GM21381 (cell line): ENCODE data around the gene MMADHC.

Source experiments
- ATAC-seq: cut with Tn5 transposase; IDR thresholded peaks from one replicate; pipeline ENCODE4 v1.9.1; 2021; ENCODE audit warnings: mild to moderate bottlenecking, moderate library complexity; ENCODE audit not compliant: unreplicated experiment

The MMADHC gene

DNA sequence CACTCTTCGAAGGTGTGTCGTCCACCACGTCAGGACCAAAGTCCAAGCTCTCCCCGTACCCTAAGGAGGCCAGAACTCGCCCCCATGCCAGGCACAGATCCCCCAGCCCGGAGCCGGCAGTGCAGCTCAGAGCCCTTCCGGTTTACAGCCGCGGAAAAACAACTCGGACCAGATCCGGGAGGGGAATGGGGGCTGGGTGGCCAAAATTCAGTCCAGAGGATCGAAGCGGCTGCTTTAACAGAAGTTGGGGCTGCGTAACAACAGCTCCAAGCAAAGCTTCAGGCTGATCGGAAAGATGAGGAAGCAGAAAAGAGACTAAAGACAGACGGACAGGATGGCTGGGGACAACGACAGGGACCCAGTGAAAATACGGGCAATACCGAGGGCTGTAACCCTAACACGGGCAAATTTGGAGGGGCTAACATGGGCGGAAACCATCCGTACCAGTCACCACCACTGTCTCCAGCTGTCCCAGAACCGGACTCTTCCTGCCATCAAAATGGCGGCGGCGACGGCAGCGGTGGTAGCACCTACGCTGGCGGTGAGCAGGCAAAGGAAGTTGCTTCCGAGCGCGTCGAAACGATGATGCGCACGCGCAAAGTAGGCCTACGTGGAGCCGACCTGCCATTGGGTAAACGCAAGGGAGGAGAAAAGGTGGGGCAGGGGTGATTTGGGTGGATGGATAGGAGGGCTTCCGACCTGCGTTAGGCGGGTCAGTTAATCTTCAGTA is at the start of gene MMADHC:
Gene MMADHC (minus strand): TSS at position 556 of the 730 bp plus-strand sequence. CDS start 678 bp downstream, outside the sequence.
- peak; percentile 98 for ATAC-seq

DNA sequence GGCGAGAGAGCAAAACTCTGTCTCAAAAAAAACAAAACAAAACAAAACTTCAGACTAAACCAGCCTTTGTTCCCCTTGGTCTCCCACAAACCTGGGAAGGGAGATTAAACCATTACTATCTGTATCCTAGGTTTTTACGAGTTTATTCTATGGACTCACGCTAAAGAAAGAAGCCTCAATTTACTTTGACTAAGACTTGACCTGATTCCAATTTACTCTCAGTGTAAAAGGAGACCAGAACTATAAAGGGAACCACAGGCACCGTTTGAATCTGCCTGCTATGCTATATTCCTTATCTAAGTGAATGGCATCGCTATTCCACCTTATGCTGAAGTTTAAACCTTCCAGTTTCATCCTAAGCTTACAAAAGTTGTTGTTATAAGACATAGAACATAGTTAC is 46.5 kb upstream of the MMADHC start:
- ATAC-seq: no peak

DNA sequence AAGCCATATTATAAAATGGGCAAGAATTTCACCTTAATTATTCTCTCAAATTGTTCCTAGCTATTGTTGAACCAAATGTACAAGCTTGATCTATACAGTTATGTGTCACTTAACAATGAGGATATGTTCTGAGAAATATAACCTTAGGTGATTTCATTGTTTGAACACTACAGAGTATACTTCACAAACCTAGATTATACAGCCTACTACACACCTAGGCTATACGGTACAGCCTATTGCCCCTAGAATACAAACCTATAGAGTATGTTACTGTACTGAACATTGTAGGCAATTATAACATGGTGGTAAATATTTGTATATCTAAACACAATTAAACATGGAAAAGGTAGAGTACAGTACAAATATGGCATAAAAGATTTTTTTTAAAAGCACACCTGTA is 42.9 kb upstream of the MMADHC start:
- ATAC-seq: no peak

DNA sequence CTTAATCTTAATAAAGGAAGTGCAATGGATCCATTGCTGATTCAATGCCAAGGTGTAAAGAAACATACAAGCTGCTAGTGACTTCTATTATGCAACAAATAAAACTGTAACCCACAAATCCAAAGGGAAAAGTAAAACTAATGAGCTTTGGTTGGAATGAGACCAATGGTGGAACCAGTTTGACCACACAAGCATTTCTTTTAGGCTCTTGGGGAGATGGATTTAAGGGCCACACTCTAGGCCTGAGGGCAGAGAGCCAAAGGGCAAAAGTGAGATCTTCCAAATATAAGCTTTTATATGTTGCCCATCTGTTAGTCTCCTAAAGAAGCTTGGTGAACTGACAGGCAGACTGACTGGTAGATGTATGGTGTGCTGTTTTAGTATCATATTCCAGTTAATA is 41.5 kb upstream of the MMADHC start:
- no peak for ATAC-seq

DNA sequence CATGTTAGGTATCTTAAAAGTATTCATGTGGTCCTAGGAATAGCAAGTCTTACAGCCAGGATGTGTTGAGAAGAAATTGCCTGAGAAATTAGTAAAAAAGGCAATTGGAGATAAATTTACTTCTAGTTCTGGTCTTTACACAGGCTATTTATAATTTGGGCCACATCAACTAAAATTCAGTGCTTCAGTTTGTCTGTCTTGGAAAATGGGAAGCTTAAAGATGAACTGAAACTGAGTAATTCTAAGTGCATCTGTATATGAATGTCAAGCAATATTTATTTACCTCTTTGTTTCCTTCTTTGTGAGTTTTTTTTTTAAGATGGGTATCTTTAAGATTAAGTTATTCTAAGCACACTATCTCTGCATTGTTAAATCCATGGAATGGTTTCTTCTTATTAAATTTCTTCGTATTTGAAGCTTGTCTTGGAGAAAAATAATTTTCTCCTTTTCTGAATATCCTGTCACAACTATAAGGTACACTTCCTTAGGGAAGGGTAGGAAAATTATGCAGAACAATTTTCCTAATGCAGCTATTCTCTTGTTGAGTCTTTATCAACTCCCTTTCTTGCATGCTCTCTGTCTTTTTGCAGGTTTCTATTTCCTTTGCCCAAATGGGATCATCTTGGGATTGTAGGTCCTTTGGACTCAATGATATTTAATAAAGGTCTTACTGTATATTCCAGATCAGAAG is 39.7 kb upstream of the MMADHC start:
- no peak for ATAC-seq

DNA sequence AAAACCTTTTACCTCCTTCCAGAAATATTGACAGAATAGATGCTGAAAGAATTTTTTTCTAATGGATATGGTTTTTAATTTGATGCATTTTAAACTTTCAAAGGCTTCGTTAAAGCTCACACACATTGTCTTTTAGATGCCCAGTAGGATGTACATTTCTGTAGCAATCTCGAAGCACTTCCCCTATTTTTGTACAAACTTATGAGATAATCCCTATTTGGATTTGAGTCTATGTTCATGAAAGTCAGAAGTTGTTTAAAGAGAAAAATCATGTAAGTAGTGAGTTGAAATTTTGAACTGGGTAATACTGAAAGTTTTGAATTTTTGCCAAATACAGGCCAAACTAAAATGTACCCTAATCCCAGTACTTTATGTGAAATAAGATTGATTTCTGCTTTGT is 38.1 kb upstream of the MMADHC start:
- ATAC-seq: no peak

DNA sequence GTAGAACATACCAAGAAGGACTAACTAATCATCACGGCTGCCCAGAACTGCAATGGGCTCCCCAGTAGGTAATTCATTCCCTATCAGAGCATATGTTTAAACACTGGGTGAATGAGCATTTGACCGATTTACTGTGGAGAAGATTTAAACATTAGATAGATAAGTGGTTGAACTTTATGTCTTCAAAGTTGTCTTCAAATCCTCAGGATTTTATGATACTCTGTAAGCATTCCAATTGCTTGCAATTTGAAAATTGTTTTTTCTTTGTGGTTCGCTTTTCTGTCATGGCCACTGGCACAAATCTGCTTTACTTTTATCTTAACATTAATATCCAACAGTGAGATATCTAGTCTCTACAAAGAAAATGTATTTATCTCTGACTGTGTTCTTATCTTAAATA is 37.7 kb upstream of the MMADHC start:
- ATAC-seq: no peak

DNA sequence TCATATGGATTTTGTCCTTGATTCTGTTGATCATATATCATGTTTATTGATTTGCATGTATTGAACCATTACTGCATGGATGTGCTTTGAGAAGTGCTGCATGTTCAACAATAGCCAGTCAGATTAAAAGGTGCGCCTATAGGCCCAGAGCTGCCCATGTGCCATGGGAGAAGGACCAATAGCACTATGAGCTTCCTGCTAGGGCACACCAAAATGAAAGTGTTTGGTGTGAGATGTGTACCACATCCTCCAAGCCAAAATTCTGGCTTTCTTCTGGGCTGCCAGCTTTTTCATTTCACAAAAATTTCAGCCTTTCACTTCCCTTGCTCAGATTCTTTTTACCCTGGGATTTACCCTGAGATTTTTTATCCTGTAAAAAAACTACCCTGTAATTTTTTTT is 34.8 kb upstream of the MMADHC start:
- no peak for ATAC-seq

DNA sequence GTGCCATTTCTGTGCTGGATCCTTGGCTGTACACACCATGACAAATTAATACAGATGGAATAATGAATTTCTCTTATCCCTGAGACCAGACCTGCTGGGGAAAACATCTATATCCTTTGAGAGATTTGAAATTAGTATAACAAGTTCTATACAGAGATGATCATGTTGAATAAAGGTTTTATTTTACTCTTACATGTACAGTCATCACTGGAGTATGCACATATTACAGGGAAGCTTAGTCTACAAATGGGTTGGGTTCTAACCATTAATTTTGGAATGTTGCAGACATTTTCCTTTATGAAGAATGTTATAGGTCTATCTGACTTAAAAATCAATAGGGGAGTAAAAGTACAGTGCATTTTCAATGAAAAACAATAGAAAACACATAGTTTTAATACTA is 29.9 kb upstream of the MMADHC start:
- ATAC-seq: no peak

DNA sequence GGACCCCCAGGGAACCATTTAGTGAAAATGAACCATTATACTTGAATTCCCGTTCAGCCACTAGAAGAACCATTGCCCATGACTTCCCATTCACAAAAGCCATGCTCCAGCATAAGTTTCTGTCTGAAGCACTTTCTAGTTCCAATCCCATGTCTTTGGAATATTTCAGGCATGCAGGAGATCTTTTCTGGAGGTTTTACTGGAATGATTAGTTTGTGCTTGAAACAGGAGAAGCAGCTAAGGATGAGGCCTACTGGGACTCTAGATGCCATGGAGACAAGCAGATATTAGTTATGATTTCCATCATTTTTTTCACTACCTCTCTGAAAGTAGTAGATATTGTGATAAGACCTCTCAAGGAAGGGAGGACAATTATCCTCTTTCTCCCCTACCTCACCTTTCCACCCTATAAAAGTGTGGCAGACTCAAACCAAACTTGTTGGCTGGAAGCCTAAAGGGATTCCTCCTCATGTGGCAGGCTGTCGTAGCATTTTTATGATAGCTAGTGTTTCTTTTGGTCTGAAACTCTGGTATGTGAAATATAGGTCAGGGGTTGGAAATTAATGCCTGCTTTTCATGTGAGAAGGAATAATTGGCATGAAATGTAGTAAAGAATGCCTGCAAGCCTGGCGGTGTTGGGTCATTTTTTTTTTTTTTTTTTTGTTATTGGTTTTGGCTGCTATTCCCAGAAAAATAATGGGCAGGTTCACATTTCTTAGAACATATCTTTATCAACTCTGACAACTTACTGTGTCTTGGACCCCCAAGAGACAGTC is 29.3 kb upstream of the MMADHC start:
- ATAC-seq: no peak

DNA sequence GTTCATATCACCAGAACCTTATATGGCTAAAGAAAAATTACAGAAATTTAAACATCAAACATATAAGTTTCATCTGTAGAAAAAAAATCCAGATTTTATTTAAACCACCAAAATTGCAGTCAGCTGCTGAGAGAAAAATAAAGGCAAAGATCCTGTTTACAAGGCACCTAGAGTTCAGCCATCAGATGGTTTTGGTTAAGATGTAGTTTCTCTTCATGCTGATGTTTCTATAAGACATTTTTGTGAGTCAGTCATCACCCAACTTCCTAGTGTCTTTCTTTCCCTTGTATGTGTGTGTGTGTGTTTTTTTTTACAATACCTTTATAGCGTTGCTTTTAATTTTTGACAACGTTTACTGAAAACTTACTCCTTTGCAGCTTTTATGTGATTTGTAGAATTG is 26.1 kb upstream of the MMADHC start:
- no peak for ATAC-seq

DNA sequence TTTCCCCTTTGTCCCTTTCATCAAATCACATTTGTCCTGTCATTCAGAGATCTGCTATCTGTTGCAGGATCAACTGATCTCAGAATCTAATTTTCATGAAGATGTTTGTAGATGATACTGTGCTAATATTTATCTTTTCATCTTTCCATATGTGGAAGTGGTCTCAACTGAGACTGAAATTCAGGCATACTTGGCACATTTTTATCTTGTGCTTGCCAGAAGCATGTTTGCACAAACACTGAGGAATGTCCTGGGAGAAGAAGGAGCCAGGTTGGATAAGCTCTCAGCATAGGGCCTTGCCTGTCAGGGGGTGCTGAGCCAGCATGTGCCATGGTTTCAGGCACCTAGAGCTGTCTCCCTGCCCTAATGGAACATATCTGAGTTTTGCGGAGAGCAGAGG is 24.5 kb upstream of the MMADHC start:
- ATAC-seq: no peak

DNA sequence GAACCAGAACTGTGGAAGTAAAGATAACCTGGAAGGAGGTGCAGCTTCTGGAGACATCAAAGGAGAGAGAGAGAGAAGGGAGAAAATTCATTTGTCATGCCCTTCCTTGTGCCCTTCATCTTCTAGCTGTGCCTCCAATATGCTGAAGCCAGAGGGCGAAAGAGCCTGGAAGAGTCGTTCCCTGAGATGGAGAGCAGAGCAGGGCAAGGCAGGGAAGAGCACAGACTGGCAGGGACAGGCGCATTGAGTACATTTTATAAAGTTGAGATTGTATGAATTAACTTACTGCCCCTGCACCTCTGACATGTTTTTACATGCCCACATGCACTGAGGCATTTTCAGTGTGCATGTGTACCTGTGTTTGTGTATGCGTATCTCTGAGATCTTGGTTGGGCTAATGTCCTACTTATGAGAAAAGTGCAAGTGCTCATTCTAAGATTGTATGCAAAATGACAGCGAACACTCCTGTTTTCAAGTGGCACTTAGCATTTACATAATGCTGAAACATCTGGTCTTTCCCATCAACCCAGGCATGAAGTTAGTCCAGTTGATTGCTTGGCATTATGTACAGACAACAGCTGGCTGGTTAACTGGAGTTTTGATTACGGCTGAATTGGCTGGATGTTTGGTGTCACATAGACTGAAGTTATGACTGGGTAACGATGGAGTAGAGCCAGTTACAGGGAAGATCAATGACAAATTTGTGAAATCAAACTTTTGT is 23.7 kb upstream of the MMADHC start:
- ATAC-seq: no peak

DNA sequence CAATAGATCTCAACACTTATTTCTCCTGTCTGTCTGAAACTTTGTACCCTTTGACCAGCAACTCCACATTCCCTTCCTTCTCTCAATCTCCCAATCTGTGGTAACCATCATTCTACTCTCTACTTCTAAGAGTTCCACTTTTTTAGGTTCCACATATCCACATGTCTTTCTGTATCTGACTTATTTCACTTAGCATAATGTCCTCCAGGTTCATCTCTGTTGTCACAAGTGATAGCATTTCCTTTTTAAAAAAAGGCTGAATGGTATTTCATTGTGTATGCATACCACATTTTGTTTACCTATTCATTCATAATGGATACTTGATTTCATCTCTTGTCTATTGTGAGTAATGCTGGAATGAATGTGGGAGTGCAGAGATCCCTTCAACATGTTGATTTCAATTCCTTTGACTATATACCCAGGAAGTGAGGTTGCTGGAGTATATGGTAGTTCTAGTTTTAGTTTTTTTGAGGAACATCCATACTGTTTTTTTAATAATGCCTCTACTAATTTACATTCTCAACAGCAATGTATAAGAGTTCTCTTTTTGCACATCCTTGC is 18.8 kb upstream of the MMADHC start:
- no peak for ATAC-seq

DNA sequence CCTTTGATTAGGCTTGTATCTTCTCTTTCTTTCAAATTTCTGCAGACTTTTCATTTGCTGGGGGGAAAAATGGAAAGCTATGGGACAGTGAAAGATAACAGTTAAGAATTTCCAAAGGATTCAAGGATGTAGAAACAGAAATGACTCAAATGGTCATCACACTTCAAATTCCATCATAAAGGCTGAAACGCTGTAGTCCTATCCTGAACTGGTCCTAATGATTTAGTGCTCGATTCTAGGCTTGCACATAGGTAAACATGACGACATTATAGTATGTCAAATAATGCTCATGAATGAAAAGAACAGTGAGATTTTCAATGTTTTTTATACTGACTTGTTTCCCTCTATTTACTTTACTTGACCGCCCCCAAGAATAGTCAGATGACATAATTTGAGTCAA is 15.7 kb upstream of the MMADHC start:
- ATAC-seq: no peak

DNA sequence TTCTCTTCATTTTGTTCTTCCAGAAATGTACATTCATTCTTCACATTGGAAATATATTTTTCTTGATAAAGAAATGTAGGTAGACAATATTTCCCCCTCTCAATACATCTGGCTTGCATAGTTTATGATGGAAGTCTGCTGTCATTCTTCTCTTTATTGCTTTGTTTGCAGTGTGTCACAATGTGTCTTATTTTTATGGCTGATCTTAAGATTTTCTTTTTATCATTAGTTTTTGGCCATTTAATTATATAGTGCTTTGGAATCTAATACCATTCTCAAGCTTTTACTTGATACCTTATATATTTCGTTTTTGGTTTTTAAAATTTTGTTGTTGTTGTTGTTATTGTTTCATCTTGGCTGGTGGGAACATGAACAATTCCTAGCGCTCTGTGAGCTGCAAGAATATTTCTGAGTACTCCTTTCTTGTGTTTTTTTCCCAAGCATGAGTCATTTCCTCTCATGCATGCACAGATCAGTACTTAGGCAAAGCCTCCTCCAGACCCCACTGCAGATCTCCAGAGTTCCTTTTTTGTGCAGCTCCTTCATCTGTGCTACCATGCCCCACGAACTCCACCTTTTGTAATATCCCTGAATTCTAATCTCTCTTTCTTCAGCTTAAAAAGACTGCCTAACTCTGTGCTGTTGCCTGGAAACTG is 13.7 kb upstream of the MMADHC start:
- ATAC-seq: no peak

DNA sequence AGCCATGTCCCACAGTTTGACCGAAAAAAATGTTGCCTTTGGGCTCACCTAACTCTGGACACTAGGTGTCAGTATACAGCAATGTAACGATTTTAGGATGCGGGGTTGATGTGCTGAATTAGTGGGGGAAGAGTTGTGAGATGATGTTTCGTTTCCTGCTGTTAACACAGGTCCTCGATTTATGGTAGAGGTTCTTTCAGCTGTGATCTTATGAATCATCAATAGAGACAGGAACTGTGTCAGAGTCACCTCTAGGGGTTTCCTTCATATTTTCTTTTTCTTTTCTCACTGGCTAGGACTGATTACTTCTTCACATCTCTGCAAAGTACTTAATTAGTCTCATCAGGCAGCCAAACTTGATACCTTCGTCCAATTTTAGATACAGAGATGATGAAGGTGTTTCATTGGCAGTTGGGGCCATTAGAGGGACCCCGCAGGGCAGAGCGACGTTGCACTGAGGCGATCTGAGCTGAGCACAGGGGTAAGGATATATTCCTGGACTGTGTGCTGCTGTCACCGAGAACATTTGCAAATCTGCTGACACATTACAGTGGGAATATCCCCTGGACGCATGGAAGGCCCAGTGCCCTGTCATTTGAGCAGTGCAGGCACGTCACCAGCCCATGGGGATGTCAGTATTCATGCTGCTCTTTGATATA is 10.2 kb upstream of the MMADHC start:
- ATAC-seq: peak; percentile 97

DNA sequence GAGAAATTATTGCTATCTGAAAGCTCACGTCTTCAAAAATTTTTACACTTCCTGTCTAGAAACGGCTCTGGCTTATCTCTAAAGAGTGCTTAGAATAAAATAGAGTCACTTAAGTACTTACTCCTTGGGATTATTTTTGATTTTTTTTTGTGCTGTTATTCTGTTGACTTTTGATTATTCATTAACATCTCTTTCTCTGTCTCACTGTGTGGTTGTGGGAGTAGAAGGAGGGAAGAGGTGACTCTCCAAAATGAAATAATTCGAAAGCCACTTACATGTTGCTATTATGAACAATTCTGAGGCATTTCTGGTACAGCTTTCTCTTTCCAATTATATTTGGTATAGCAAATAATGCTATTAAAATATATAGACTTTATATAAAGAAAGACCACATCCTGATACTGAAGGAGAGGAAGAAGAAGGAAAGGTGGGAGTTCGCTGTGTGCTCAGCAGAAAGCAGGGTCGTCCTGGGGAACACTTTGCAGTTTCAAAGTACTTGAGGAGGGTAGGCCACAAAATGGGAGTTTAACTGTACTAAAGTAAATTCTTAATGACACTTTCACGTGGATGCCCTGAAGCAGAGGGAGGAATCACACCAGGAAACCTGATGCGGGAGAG is 9.6 kb upstream of the MMADHC start:
- peak; percentile 4 for ATAC-seq

DNA sequence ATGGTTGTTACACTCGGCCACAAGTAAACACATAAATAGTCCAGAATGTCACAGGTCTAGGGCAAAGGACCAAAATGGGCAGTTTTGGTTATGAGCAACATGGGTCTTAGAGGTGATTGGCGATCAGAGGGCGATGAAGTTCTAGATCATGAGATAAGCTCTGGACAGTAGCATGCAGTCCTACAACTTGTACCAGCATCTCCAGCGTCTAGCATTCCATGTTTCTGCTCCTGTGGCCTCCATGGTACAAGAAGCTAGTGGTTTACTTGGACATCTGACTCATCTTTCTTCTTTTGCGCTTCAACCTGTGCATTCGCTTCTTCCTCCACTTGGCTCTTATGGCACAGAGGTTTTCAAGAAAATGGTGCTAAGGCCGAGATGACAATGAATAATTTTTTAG is 8.9 kb upstream of the MMADHC start:
- no peak for ATAC-seq
